Left hindlimb (tissue), 1 donor: ENCODE data around the gene PRR16.
"Not testable (repeated sequence)": the region's sequence is repeated elsewhere in the genome, so short reads cannot be mapped to it uniquely, and the experiment has no call there.

Experiments
- DNase-seq: peaks from one replicate; pipeline ENCODE4 v3.0.0-alpha.2; 2018

PRR16 gene

DNA sequence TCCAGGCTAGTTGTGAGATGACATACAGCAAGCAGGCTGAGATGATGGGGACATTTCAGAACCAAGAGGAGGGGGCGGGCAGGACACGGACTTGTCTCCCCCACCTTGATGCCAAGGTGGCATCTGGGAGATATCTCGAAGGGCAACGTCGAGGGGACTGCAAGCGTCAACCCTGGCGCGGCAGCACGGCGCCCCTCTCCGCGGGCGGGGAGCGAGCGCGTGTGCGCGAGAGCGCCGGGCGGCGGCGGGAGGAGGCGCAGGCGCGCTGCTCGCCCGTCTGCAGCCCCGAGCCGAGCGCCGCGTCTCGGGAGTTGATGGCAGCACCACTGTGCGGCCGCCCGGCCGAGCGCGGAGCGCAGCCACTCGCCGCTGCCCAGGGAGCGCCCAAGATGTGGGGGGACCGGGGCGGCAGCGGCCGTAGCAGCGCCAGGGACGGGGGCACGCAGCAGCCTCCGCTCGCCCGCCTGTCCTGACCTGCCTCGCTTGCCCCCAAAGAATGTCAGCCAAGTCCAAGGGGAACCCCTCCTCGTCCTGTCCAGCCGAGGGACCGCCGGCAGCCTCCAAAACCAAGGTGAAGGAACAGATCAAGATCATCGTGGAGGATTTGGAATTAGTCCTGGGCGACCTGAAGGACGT, at the start of gene PRR16:
PRR16 (plus strand) TSS at position 310 of the 636 bp plus-strand sequence.
- DNase-seq: peak; percentile 68

DNA sequence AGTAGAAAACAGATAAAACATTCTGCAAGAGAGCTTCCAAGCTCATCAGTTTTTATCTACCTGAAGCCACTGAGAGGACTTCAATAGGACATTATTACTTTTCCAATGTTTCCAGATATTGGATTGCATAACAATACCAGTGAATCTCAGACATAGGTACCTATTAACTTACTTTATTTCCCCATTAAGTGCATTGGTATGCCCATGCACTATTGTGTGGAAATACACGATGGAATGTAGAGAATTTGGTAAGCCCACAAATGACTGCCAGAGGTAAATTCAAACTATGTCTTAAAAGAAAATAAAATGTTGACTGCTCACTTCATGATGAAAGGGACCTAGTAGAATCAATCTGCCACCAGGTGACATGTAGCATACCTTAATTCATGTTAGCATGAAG, 48.1 kb upstream of the PRR16 start:
- DNase-seq: no peak

DNA sequence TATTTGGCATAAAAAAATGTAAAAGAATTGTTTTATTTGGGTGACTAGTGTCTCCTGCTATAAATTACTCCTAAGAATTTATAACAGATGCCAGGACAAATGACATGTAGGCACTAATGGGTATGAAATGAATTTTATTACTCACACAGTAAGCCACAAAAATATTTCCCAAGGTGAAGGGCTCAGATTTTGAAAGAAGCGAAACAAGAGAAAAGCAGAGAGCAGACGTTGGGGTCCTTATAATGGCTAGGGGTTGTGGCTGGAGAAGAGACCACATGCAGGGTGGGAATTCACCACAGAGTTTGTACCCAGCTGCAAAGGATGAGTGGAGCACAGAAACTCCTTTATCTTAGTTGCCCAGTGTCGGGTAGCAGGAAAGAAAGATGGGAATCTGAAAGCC, 45.0 kb upstream of the PRR16 start:
- no peak for DNase-seq

DNA sequence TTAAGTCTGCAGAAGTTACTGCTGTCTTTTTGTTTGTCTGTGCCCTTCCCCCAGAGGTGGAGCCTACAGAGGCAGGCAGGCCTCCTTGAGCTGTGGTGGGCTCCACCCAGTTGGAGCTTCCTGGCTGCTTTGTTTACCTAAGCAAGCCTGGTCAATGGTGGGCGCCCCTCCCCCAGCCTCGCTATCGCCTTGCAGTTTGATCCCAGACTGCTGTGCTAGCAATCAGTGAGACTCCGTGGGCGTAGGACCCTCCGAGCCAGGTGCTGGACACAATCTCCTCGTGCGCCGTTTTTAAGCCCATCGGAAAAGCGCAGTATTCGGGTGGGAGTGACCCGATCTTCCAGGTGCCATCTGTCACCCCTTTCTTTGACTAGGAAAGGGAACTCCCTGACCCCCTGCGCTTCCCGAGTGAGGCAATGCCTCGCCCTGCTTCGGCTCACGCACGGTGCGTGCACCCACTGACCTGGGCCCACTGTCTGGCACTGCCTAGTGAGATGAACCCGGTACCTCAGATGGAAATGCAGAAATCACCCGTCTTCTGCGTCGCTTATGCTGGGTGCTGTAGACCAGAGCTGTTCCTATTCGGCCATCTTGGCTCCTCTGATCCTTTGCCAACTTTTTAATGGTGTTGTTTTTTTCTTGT, 37.3 kb upstream of the PRR16 start:
- DNase-seq: not testable (repeated sequence)

DNA sequence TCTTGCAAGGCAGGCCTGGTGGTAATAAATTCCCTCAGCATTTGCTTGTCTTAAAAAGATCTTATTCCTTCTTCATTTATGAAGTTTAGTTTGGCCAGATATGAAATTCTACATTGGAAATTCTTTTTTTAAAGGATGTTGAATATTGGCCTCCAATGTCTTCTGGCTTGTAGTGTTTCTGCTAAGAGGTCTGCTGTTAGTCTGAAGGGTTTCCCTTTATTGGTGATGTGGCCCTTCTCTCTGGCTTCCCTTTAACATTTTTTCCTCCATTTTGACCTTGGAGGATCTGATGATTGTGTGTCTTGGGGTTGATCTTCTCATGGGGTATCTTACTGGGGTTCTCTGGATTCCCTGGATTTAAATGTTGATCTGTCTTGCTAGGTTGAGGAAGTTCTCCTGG, 33.5 kb upstream of the PRR16 start:
- no peak for DNase-seq

DNA sequence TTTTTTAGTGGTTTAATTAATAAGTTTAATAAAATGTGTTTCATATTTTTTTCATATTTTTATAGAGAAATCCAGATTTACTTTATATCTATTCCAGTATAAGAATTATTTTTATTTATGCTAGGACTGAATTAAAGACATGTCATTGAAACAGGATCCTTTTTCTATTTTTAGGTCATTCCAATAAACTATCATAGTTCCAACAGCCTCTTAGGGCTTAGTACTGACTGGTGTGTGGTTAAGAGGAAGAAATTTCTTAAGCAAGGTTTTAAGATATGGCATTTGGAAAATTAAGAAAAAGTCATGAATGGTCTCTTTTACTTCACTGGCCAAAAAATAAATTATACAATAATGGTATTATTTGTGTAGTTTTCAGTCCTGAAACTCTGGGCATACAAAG, 31.2 kb upstream of the PRR16 start:
- no peak for DNase-seq

DNA sequence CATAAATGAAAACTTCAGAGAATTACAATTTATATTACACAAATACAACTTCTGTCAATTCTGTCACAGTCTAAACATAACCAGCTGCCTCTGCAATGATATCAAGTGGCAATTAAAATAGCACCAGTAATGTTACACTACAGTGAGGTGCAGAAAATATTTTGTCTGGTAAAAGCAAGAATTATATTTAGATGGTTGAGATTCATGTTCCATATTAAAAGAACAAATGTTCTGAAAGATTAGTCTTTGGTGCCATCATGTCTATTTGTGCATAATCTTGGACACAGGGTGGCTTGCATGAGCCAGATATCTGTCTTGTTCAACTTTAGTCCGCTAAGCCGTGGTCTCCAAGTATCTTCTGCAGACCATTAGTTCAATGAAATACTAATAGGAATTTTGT, 29.0 kb upstream of the PRR16 start:
- DNase-seq: no peak

DNA sequence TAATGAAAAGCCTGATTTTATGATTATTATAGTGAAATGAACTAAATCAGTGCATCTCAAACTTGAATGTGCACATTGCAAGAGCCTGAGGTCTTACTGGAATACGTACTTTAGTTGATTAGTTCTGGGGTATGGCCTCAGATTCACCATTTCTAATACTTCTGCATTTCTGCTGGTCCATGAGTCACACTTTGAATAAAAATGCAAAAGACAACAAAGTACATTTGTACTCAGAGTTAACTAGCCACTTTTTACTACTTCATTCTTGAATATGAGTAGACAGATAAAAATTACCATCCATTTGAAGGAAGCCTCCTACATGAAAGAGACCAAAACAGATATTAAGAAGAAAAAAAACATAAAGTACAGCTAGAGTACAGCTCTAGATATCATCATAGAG, 27.1 kb upstream of the PRR16 start:
- DNase-seq: no peak

DNA sequence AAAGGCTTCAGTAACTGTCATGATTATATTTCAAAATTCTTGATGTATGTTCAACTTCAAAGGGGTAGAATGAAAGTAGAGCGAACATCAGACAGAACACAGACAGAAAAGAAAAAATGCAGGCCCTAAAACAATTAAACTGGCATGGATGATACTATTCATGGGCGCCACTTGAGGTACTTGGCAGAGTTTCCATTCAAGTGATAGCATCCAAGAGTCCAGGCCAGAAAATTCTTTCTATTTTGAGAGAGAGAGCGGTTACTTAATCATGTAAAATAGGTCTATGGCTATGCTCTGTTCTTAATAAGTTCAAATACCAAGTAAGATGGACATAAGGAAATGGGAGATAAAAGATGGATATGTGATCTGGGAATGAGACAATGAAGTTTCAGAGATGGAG, 21.4 kb upstream of the PRR16 start:
- DNase-seq: no peak

DNA sequence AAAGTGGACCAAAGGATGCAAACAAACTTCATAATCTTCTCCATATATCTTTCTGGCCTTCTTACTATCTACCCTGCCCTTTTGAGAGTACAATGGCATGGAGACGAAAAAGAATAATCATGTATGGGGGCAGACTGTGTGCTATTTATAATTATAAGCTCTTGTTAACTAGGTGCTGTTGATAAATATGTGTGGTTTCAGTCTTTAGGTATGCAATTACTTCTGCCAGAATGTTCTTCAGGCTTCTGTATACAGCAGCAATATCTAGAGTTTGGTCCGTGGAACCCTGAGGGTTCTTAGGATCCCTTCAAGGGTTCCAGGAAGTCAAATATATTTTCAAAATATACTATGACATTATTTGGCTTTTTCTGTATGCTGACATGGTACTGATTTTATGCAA, 20.5 kb upstream of the PRR16 start:
- no peak for DNase-seq

DNA sequence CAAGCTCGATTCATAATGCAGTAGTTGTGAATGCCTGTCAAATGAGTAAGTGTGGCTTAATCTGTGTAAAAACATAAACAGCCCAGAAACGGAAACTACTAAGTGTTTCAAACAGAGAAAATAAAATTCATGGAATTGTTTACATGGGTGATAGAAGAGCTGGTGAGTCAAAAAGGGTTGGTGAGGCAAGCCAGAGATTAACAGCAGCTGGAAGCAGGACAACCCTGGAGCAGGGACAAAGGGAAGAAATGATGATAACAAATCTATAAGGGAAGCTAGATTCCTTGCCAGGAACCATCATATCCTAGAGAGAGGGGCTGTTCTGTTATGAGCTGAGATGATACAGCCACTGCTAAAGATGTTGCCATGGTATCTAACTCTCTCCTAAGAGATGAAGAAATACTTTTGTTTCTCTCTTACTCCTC, 18.0 kb upstream of the PRR16 start:
- no peak for DNase-seq

DNA sequence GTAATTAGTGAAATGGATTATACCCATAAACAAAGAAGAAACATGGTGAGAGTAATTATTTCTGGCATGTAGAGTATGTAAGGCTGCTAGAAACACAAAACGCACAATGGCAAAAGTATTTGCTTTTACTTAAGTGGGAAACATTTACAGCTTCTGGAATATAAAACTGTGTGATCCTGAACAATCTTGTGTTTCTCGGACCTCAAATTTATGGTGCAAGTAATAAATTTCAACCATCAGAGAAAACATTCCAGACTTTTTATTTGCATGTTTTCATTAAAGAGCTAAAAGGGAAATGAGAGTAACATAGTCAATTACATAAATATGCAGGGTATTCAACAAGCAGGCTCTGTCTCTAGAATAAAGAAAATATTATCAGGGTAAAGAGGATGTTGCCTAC, 17.2 kb upstream of the PRR16 start:
- DNase-seq: no peak

DNA sequence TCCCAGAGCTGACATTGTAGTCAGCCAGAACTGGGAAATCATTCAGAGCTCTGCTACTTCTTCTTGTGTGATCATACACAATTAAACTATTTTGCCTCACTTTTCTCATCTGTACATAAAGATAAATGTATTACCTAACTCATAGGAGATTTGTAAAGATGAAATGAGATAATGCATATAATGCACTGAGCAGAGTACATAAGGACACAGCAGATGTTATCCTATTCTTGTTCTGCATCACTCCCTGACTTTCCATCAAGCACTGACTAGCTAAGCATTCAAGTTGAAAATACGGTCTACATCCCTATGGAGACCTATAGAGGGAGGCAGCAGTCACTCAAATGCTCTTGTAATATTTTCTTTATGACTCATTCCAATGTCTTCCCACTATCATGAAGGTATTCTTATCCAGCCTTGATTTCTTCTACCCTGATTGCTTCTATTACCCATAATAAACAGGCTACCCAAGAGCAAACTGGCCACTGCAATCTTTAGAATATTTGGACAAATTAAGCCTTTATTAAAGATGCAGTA, 16.3 kb upstream of the PRR16 start:
- no peak for DNase-seq

DNA sequence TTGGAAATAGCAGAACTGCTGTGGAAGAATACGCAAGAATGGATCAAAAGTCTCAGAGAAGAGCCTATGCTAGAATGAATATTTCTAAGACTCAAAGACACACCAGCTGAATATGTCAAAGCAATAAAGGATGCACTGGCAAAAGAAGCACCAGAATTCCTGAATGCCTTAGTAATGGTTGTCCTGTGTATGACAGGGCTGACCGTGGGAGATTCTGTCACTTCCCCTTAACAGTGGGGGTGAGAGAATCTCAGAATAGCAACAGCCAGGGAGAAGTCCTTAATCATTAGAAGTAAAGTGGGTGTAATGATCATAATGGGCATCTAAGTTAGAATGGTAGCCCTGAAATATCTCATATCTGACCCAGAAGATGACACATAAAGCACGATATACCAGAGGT, 14.6 kb upstream of the PRR16 start:
- no peak for DNase-seq

DNA sequence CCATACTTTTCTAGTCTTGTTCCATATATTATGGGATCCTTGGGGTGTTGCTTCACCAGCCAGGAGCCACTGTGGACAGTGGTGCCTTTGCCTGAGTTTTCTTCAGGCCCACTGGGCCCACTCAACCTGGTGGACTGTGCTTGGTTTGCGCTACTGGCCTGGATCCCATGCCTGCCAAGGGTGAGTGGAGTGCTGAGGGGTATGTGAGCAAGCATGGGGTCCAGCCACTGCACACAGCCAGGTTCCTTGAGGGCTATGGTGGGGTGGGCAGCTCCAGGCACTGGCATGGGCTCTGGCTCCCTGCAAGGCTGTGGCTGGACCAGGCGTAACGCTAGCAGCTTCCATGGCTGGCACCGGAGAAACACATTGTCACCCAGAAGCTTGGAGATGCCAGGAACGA, 13.2 kb upstream of the PRR16 start:
- no peak for DNase-seq

DNA sequence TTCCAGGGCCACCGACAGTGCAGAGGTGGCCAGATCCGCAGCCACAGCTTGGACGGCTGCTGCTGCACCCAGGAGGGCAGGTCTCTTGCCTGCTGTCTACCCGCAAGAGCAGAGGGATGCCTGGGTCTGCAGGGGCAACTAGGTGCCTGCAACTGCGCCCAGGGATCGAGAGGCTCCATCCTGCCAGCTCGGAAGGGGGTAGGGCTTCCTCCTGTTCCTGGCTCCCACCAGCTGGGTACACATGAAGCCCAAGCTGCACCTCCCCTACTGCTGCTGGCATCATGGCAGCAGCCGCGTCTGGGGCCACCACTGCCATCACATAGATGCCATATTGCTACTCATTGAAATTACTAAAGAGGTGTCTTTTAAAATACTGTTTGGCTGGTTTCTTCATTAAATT, 12.7 kb upstream of the PRR16 start:
- no peak for DNase-seq

DNA sequence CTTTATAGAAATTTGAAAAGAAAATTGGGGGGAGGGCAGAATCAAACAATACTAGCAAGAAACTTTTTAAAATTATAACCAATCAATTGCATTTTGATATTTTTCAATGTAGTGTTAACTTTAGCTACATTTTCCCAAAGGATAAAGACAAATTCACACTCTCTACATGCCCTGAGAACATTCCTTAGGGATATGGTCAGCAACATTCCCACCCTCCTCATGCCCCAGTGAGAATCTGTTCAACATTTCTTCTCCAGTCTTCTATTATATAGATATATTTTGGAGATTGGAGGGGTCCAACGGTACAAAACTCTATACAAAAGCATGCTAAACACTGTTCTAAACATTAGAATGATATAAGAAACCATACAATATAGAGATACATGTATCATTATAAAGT, 11.6 kb upstream of the PRR16 start:
- DNase-seq: no peak

DNA sequence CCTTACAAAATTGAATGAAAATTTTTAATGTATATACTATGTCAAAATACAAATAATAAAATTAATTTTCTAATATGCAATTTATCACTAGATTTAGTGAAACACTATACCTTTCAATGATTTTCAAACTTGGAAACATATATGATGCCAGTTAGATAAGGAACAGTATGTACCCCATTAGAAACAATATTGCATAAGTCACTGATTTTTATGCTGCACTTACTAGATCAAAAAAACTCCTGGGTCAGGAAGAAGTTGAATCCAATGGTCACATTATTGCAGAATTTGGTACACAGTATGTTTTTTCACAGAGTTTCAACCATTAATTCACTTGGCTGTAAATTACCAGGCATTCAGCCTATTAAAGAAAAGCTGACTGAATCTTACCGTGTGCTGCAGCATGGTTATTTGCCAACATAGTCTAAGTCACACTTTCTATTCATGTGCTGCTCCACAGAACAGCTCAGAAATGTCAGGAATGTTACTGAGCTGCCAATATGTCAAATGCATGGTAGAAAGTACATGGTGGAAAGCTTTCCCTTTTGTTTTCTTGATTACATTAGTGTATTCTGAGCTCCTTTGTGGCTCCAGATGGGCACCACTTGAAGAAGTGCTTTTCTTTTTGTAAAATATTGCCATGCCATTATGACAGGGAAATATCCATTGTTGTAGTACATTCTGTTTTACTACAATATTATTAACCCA, 9.9 kb upstream of the PRR16 start:
- no peak for DNase-seq

DNA sequence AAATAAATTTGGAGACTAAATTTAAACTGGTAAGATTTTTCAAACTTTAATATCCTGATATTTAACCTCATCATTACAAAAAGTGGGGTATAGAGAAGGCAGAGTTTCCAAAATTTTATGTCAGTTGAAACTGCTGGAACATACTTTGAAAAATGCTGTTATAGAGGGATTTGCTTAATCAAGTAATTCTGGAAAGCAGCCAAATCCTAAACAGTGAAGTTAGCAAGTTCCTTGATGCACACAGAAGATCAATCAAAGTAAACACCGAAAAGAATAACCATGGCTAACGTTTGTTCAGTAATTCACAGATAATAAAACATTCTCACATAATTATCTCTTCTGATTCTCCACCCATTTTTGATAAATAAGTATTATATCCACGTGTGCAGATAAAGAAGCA, 8.1 kb upstream of the PRR16 start:
- DNase-seq: no peak

DNA sequence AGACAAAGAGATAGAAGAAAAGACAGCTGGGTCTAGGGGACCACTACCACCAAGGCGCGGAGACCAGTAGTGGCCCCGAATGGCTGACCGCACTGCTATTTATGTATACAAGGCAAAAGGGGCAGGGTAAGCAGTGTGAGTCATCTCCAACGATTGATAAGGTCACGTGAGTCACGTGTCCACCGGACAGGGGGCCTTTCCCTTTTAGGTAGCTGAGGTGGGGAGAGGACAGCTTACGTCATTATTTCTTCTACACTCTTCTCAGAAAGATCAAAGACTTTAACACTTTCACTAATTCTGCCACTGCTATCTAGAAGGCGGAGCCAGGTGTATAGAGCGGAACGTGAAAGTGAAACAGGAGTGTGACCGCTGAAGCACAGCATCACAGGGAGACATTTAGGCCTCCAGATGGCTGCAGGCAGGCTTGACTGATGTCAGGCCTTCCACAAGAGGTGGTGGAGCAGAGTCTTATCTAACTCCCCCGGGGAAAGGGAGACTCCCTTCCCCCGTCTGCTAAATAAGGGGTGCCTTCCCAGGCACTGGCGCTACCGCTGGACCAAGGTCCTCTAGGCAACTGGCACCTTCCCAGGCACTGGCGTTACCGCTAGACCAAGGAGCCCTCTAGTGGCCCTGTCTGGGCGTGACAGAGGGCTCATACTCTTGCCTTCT, 6.1 kb upstream of the PRR16 start:
- DNase-seq: no peak

DNA sequence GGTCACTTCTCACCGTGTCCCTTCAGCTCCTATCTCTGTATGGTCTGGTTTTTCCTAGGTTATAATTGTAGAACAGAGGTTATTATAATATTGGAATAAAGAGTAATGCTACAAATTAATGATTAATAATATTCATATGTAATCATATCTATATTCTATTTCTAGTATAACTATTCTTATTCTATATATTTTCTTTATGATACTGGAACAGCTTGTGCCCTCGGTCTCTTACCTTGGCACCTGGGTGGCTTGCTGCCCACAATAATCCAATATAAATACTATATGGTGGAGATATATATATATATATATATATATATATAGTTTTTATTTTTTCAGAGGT, 5.6 kb upstream of the PRR16 start:
- not testable (repeated sequence) for DNase-seq

DNA sequence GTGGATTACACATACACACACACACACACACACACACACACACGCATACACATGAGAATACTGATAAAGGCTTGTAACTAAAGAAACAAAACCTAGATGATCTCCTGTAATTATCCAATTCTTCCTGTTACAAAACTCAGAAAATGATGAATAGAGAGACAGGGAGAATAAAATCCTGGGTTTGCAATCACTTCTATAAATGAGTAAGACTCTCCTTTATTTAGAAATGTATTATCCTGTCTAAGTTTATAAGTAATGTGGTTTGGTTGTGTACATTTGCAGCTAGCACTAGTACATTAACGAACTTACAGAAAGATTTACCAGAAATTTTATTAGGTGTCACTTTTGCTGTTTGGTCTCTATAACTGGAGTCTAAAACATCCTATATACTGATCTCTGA, 2.8 kb upstream of the PRR16 start:
- DNase-seq: no peak

DNA sequence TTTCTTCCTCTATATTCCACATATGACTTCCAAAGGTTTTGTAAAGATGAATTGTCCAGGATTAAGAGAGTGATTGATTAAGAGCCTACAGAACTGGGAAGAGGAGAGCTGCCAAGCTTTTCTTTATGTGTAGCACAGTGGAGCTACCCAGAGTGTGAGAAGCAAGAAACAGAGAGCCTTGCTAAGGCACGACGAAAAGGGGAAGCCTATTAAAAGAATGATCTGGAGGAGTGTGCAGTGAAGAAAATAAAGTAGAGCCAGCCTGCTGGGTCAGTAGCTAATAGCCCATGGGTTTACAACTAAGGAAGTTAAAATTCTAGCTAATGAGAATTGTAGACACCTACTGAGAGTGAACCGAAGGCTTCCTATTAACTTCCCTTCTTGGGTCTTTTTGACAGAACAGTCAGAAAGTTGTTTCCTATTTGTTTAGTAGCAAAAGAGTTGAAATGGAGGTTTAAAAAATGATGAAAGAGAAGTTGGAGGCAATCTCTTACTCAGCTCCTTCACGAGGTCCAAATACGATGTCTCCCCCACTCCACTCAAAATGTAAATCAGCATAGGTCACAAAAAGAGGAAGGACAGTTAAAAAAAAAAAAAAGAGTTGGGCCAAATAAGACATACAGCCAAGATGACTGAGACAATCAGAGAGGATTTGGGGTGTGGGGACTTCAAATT, 957 bp upstream of the PRR16 start:
- DNase-seq: no peak
